GM12892 (cell line): ENCODE results near the gene FBXO34.
"Not testable (repeated sequence)": the region's sequence is repeated elsewhere in the genome, so short reads cannot be mapped to it uniquely, and the experiment has no call there.

Experiments
- POLR2AphosphoS5 ChIP-seq: IDR thresholded peaks from 2 replicates; pipeline ENCODE4 v1.6.1; 2011; ENCODE audit warnings: low read depth, low read length, control low read depth
- TAF1 ChIP-seq: IDR thresholded peaks from 2 replicates; pipeline ENCODE4 v1.6.1; 2011; ENCODE audit warnings: low read depth, mild to moderate bottlenecking, control low read depth, low read length, borderline replicate concordance

GRCh38 chr14:55344582-55345163 lies 73.5 kb downstream of the FBXO34 start:
- TF ChIP-seq POLR2AphosphoS5, TAF1: not testable (repeated sequence)
